ENCODE results near the gene KIF2C. TPM values are rescaled to one million over a fixed set of nuclear protein-coding genes. Genes with fewer than 3 reads are reported as not detected.

KIF2C gene
- total RNA-seq, 2 experiments from 2014 or later, result 140 to 159 TPM

DNA sequence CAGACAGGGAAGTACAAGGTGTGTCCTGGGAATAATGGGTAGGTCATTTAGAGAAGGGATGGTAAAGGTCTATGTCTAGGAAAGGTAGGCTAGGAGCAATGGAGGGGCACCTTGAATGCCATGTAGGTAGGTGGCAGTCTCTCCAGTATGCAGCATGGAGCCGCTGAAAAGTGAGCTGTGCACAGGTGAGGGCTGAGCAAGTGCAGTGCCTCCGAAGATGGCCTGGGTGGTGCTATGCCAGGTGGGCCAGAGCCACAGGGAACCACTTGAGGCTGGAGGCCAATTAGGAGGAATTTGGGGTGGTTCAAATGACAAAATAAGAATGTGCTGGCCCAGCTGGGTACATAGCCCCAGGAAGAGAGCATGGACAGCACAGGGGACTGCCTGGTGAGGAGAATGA is 33.7 kb upstream of the KIF2C start:
- Histone ChIP-seq H3K9me3 (ENCODE audit: low read length) (no peaks in the 10 kb centered on the region), H2AFZ (ENCODE audit: low read length) (no peak overlapping the region), H3K9me2 (ENCODE audit: insufficient read depth, low read length) (no peaks in the 10 kb centered on the region), H3K27ac (ENCODE audit: low read depth, low read length, poor library complexity, severe bottlenecking) (no peak overlapping the region), H3K4me3 (ENCODE audit: low read depth, low read length, poor library complexity, severe bottlenecking) (no peak overlapping the region), H3K36me3 (ENCODE audit: insufficient read depth, low read length) (no peaks in the 10 kb centered on the region; the same call in 1 of the 2 replicates), H3K79me2 (ENCODE audit: insufficient read depth, low read depth, low read length) (no peaks in the 10 kb centered on the region), H4K20me1 (ENCODE audit: insufficient read depth, low read length) (no peaks in the 10 kb centered on the region), H3K4me2 (ENCODE audit: low read length) (no peak overlapping the region), H3K4me1 (ENCODE audit: insufficient read depth, low read length, poor library complexity, severe bottlenecking) (peaks cover 23% of the 10 kb centered on the region)
- DNase-seq (ENCODE audit: low spot score), result no peak
- CTCF ChIA-PET (ENCODE audit: unreplicated experiment), result interaction anchor here (0.6 kb wide), 1 partner anchor 14 kb away, joined by 3 read pairs; no protein-coding TSS in a partner anchor
- POLR2A ChIA-PET, result interaction anchor here (1.3 to 4.0 kb wide), 3 partner anchors 9 to 16 kb away, joined by 5 to 28 read pairs (median 10); no protein-coding TSS in a partner anchor
- intact Hi-C loops (cut with micrococcal nuclease; ENCODE audit: unreplicated experiment), result no loop called here
- no peak for TF ChIP-seq EZH2phosphoT487 (IDR thresholded peaks at IDR 0.05; ENCODE audit: borderline replicate concordance, low read depth, low read length)
- TF ChIP-seq, protein P1, sequence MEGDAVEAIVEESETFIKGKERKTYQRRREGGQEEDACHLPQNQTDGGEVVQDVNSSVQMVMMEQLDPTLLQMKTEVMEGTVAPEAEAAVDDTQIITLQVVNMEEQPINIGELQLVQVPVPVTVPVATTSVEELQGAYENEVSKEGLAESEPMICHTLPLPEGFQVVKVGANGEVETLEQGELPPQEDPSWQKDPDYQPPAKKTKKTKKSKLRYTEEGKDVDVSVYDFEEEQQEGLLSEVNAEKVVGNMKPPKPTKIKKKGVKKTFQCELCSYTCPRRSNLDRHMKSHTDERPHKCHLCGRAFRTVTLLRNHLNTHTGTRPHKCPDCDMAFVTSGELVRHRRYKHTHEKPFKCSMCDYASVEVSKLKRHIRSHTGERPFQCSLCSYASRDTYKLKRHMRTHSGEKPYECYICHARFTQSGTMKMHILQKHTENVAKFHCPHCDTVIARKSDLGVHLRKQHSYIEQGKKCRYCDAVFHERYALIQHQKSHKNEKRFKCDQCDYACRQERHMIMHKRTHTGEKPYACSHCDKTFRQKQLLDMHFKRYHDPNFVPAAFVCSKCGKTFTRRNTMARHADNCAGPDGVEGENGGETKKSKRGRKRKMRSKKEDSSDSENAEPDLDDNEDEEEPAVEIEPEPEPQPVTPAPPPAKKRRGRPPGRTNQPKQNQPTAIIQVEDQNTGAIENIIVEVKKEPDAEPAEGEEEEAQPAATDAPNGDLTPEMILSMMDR (conservative IDR thresholded peaks at IDR 0.05; ENCODE audit: low read length), result no peak
- BruUV-seq (replicated peaks), result no TSS peak

DNA sequence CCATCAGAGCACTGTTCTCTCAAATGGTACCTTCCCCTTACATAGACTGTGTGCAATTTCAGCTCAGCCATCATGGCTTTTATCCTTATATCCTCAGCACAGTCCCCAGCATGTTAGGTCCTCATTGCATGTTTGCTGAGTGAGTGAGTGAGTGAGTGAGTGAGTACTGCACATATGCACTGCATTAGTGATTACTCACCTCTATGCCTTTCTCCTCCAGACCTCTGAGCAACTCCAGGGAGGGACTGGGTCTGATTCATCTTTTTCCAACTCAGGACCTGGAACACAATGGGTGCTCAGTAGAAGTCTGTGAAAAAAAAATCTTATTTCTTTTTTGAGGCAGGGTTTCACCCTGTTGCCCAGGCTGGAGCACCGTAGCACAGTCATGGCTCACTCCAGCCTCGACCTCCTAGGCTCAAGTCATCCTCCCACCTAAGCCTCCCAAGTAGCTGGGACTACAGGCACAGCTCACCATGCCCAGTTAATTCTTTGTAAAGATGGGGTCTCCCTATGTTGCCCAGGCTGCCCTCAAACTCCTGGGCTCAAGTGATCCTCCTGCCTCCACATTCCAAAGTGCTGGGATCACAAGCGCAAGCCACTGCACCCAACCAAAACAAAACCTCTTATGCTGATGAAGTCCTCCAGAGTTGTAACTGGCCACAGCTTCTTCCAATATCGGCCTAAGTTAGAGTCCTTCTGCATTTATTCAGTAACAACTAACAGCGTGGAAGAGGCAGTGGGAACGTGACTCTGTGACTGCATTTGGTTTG is 32.3 kb upstream of the KIF2C start:
- no peaks in the 10 kb centered on the region; the same call in 1 of the 2 replicates for H3K36me3 ChIP-seq (ENCODE audit: insufficient read depth, low read length)
- POLR2A ChIA-PET, result interaction anchor here (0.7 to 4.0 kb wide), 4 partner anchors 11 to 32 kb away, joined by 3 to 28 read pairs (median 7); partner anchors contain the start of gene RNU5D-1
- H3K4me3 ChIP-seq (ENCODE audit: low read depth, low read length, poor library complexity, severe bottlenecking), result no peak overlapping the region
- no peak for TF ChIP-seq EZH2phosphoT487 (IDR thresholded peaks at IDR 0.05; ENCODE audit: borderline replicate concordance, low read depth, low read length)
- TF ChIP-seq, protein P1 (conservative IDR thresholded peaks at IDR 0.05; ENCODE audit: low read length), result no peak
- H3K4me1 ChIP-seq (ENCODE audit: insufficient read depth, low read length, poor library complexity, severe bottlenecking), result peaks cover 36% of the 10 kb centered on the region
- no peak overlapping the region; the same call in 1 of the 2 replicates for H2AFZ ChIP-seq (ENCODE audit: low read length)
- H3K4me2 ChIP-seq (ENCODE audit: low read length), result no peak overlapping the region
- no peak for DNase-seq (ENCODE audit: low spot score)
- no peaks in the 10 kb centered on the region for H3K9me2 ChIP-seq (ENCODE audit: insufficient read depth, low read length)
- no peak overlapping the region for H3K27ac ChIP-seq (ENCODE audit: low read depth, low read length, poor library complexity, severe bottlenecking)
- CTCF ChIA-PET (ENCODE audit: unreplicated experiment), result interaction anchor here (0.6 to 1.4 kb wide), 3 partner anchors 9 to 57 kb away, joined by 3 to 7 read pairs (median 5); no protein-coding TSS in a partner anchor
- H3K79me2 ChIP-seq (ENCODE audit: insufficient read depth, low read depth, low read length), result no peaks in the 10 kb centered on the region
- H4K20me1 ChIP-seq (ENCODE audit: insufficient read depth, low read length), result no peaks in the 10 kb centered on the region
- intact Hi-C loops (cut with micrococcal nuclease; ENCODE audit: unreplicated experiment), result no loop called here
- no peaks in the 10 kb centered on the region for H3K9me3 ChIP-seq (ENCODE audit: low read length)
- BruUV-seq (replicated peaks), result no TSS peak

Data from OCI-LY7 (cell line).